ENCODE results near the gene FBXO17.

DNA sequence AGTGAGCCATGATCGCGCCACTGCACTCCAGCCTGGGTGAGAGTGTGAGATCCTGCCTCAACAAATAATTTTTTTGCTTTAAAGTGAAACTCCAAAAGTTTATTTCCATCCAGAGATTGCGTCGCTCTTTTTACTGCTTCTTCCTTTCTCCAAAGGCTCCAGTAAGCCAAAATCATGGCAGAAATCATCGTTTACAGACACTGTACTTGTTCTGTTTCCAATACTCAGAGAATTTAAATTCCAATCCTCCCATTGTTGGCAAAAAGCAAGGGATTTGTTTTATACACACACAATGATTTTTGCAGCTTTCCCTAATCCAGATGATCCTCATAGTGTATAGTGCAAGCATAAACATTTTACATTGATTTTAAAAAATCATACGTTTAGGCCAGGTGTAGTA is 41.5 kb upstream of the FBXO17 start:
- TF ChIP-seq, protein P1, sequence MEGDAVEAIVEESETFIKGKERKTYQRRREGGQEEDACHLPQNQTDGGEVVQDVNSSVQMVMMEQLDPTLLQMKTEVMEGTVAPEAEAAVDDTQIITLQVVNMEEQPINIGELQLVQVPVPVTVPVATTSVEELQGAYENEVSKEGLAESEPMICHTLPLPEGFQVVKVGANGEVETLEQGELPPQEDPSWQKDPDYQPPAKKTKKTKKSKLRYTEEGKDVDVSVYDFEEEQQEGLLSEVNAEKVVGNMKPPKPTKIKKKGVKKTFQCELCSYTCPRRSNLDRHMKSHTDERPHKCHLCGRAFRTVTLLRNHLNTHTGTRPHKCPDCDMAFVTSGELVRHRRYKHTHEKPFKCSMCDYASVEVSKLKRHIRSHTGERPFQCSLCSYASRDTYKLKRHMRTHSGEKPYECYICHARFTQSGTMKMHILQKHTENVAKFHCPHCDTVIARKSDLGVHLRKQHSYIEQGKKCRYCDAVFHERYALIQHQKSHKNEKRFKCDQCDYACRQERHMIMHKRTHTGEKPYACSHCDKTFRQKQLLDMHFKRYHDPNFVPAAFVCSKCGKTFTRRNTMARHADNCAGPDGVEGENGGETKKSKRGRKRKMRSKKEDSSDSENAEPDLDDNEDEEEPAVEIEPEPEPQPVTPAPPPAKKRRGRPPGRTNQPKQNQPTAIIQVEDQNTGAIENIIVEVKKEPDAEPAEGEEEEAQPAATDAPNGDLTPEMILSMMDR (IDR thresholded peaks at IDR 0.05): no peak
- no peak for TF ChIP-seq POLR2A (IDR thresholded peaks at IDR 0.05)

All from adrenal gland (tissue), 5 donors.